HepG2 (cell line): ENCODE data around the gene KRTAP10-8. TPM values are rescaled to one million over a fixed set of nuclear protein-coding genes. Genes with fewer than 3 reads are reported as not detected.
A peak's percentile ranks its signal among the peaks of the same experiment; 100 is the strongest.

ENCODE experiments used
- FOSL2 ChIP-seq: sonication (generic); formaldehyde crosslinking; IDR thresholded peaks from 2 replicates; pipeline ENCODE4 v1.4.0; 2020; ENCODE audit warnings: missing genetic modification reagents
- MAX ChIP-seq: IDR thresholded peaks from 2 replicates; pipeline ENCODE4 v1.6.1; 2012; ENCODE audit warnings: inconsistent platforms
- TRIM22 ChIP-seq: fragments of 450-650 bp; IDR thresholded peaks from 2 replicates; pipeline ENCODE4 v1.6.1; 2017
- ZMYM2 ChIP-seq: sonication (generic); formaldehyde crosslinking; IDR thresholded peaks from 2 replicates; pipeline ENCODE4 v1.8.0; 2022; ENCODE audit warnings: mild to moderate bottlenecking, missing genetic modification reagents
- ZNF44 ChIP-seq: sonication (generic); formaldehyde crosslinking; IDR thresholded peaks from 2 replicates; pipeline ENCODE4 v1.5.1; 2020; ENCODE audit warnings: mild to moderate bottlenecking, missing genetic modification reagents
- ZNF800 ChIP-seq: sonication (generic); formaldehyde crosslinking; IDR thresholded peaks from 2 replicates; pipeline ENCODE4 v1.4.0; 2020; ENCODE audit warnings: missing genetic modification reagents
- polyA plus RNA-seq, 8 experiments: library from polyadenylated mRNA; depleted of rRNA in 3 of 8; stranded (reverse) in 7 of 8; unstranded in 1 of 8; fragments of >200 nt; fragmentation: Illumina TruSeq in 4 of 8; extraction: Trizol in 4 of 8; gene quantifications; 2 replicates each; pipeline versions ENCODE4 v1.2.1 to v1.2.3, GENCODE V29; 2011 to 2016; ENCODE audit warnings: low read depth in 4 of 8, missing spikeins in 1 of 8, mixed read lengths in 1 of 8; ENCODE audit not compliant: insufficient read depth in 1 of 8
- total RNA-seq, 5 experiments: library from RNA; depleted of rRNA; stranded (reverse); fragments of >200 nt; fragmentation: Illumina TruSeq; extraction: Trizol; gene quantifications; 2 replicates each; pipeline ENCODE4 v1.2.3, GENCODE V29; 2016; ENCODE audit warnings: low read depth in 1 of 5
- TF ChIP-seq, protein P1 (sequence below): sonication (generic); formaldehyde crosslinking; IDR thresholded peaks from 2 replicates; pipeline ENCODE4 v1.4.0; 2020; ENCODE audit warnings: missing genetic modification reagents
- TF ChIP-seq, protein P2 (sequence below): sonication (generic); formaldehyde crosslinking; IDR thresholded peaks from 2 replicates; pipeline ENCODE4 v1.5.1; 2020; ENCODE audit warnings: missing genetic modification reagents, mild to moderate bottlenecking, borderline replicate concordance
- TF ChIP-seq, protein P3 (sequence below): sonication (generic); formaldehyde crosslinking; IDR thresholded peaks from 2 replicates; pipeline ENCODE4 v1.5.1; 2020; ENCODE audit warnings: mild to moderate bottlenecking, missing genetic modification reagents, moderate library complexity
- TF ChIP-seq, protein P4 (sequence below): fragments of 450-650 bp; IDR thresholded peaks from 2 replicates; pipeline ENCODE4 v1.6.1; 2016

The KRTAP10-8 gene
- total and polyA plus RNA-seq, 2 of the 13 experiments (the other 11 are each of a cell fraction or from before 2014, with no cell fraction given), result not detected

DNA sequence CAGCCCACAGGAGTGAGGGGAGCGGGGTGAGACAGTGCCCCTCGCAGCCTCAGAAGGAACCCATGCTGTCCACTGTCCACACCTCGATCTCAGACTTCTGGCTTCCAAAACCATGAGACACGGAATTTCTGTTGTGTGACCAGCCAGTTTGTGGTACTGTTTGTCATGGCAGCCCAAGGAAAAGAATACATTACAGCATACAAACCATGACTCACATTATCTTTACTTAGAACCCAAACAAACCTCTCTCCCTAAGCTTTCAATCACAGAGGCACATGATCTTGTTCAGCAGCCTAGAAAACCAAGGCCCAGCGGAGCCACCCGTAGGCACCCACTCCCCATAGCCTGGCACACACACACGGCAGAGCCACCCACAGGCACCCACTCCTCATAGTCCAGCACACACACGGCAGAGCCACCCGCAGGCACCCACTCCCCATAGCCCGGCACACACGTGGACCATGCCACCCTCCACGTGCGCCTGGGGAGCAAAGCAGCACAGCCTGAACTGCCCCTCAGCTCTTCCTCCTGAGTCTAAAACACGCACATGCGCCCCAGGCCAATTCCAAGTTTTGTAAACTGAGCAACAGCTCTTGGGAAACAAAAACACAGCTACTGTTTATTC lies 38.8 kb upstream of the KRTAP10-8 start (continued):
- TF ChIP-seq, protein P1, sequence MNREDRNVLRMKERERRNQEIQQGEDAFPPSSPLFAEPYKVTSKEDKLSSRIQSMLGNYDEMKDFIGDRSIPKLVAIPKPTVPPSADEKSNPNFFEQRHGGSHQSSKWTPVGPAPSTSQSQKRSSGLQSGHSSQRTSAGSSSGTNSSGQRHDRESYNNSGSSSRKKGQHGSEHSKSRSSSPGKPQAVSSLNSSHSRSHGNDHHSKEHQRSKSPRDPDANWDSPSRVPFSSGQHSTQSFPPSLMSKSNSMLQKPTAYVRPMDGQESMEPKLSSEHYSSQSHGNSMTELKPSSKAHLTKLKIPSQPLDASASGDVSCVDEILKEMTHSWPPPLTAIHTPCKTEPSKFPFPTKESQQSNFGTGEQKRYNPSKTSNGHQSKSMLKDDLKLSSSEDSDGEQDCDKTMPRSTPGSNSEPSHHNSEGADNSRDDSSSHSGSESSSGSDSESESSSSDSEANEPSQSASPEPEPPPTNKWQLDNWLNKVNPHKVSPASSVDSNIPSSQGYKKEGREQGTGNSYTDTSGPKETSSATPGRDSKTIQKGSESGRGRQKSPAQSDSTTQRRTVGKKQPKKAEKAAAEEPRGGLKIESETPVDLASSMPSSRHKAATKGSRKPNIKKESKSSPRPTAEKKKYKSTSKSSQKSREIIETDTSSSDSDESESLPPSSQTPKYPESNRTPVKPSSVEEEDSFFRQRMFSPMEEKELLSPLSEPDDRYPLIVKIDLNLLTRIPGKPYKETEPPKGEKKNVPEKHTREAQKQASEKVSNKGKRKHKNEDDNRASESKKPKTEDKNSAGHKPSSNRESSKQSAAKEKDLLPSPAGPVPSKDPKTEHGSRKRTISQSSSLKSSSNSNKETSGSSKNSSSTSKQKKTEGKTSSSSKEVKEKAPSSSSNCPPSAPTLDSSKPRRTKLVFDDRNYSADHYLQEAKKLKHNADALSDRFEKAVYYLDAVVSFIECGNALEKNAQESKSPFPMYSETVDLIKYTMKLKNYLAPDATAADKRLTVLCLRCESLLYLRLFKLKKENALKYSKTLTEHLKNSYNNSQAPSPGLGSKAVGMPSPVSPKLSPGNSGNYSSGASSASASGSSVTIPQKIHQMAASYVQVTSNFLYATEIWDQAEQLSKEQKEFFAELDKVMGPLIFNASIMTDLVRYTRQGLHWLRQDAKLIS, result no peak
- TF ChIP-seq, protein P2, sequence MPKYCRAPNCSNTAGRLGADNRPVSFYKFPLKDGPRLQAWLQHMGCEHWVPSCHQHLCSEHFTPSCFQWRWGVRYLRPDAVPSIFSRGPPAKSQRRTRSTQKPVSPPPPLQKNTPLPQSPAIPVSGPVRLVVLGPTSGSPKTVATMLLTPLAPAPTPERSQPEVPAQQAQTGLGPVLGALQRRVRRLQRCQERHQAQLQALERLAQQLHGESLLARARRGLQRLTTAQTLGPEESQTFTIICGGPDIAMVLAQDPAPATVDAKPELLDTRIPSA (CRISPR knock-in tag), result no peak
- TF ChIP-seq TRIM22, result no peak
- TF ChIP-seq ZMYM2 (CRISPR knock-in tag), result no peak
- TF ChIP-seq, protein P3, sequence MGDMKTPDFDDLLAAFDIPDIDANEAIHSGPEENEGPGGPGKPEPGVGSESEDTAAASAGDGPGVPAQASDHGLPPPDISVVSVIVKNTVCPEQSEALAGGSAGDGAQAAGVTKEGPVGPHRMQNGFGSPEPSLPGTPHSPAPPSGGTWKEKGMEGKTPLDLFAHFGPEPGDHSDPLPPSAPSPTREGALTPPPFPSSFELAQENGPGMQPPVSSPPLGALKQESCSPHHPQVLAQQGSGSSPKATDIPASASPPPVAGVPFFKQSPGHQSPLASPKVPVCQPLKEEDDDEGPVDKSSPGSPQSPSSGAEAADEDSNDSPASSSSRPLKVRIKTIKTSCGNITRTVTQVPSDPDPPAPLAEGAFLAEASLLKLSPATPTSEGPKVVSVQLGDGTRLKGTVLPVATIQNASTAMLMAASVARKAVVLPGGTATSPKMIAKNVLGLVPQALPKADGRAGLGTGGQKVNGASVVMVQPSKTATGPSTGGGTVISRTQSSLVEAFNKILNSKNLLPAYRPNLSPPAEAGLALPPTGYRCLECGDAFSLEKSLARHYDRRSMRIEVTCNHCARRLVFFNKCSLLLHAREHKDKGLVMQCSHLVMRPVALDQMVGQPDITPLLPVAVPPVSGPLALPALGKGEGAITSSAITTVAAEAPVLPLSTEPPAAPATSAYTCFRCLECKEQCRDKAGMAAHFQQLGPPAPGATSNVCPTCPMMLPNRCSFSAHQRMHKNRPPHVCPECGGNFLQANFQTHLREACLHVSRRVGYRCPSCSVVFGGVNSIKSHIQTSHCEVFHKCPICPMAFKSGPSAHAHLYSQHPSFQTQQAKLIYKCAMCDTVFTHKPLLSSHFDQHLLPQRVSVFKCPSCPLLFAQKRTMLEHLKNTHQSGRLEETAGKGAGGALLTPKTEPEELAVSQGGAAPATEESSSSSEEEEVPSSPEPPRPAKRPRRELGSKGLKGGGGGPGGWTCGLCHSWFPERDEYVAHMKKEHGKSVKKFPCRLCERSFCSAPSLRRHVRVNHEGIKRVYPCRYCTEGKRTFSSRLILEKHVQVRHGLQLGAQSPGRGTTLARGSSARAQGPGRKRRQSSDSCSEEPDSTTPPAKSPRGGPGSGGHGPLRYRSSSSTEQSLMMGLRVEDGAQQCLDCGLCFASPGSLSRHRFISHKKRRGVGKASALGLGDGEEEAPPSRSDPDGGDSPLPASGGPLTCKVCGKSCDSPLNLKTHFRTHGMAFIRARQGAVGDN (CRISPR knock-in tag), result peak; percentile 43
- TF ChIP-seq MAX, result peak; percentile 29
- no peak for TF ChIP-seq ZNF44 (CRISPR knock-in tag)
- TF ChIP-seq, protein P4, sequence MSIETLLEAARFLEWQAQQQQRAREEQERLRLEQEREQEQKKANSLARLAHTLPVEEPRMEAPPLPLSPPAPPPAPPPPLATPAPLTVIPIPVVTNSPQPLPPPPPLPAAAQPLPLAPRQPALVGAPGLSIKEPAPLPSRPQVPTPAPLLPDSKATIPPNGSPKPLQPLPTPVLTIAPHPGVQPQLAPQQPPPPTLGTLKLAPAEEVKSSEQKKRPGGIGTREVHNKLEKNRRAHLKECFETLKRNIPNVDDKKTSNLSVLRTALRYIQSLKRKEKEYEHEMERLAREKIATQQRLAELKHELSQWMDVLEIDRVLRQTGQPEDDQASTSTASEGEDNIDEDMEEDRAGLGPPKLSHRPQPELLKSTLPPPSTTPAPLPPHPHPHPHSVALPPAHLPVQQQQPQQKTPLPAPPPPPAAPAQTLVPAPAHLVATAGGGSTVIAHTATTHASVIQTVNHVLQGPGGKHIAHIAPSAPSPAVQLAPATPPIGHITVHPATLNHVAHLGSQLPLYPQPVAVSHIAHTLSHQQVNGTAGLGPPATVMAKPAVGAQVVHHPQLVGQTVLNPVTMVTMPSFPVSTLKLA, result peak; percentile 99
- no peak for TF ChIP-seq ZNF800
- peak; percentile 45; the same call in 1 of the 2 replicates for TF ChIP-seq FOSL2 (CRISPR knock-in tag)
- TF ChIP-seq, all 625 proteins: peak for 9
